HCT116 (cell line): Measurements from ENCODE around the gene CDK9. TPM values are rescaled to one million over a fixed set of nuclear protein-coding genes. Genes with fewer than 3 reads are reported as not detected.

ENCODE experiments used
- ATAC-seq: fragments of 200-7000 bp; cut with Tn5 transposase; 2 replicates; pipeline ENCODE4 v1.9.1; 2020; ENCODE audit warnings: mild to moderate bottlenecking, moderate library complexity
- BruUV-seq: library from RNA; stranded (reverse); fragments of 400-500 nt; replicated peaks from 2 replicates; lab custom pipeline; 2021; lab: Mats Ljungman, UMichigan
- CTCF ChIA-PET: fragments of 300-600 bp; sonication (Branson Sonifier 250); formaldehyde crosslinking; loops from one replicate; lab custom pipeline; 2021; ENCODE audit warnings: antibody characterized with exemption; lab: Charles Lee
- POLR2A ChIA-PET: fragments of 300-600, 350-600 bp; sonication (Branson Sonifier 250); formaldehyde crosslinking; loops from one replicate; lab custom pipeline; 2021; ENCODE audit warnings: antibody characterized with exemption; lab: Charles Lee
- RAD21 ChIA-PET, 2 experiments: fragments of 300-600 bp; sonication (Branson Sonifier 250); formaldehyde crosslinking; loops; one replicate each; lab custom pipeline; 2023; ENCODE audit warnings: low total read pairs in 2 of 2; ENCODE audit not compliant: uncharacterized antibody in 2 of 2, unreplicated experiment in 2 of 2, low non-redundant PET in 1 of 2; lab: Charles Lee
- DNase-seq: peaks from one replicate; pipeline ENCODE4 v3.0.0-alpha.2; 2010; ENCODE audit warnings: low read depth, low spot score
- H2AFZ ChIP-seq: fragments of 200-600 bp; shearing (Covaris generic), sonication (generic); 2 replicates; pipeline ENCODE4 v1.6.1; 2017; ENCODE audit warnings: low read depth, mixed run types, mixed read lengths, antibody characterized with exemption, low read length; ENCODE audit not compliant: poor library complexity, severe bottlenecking
- H3K27ac ChIP-seq: 2 replicates; pipeline ENCODE4 v1.5.1; 2012; ENCODE audit warnings: low read depth, low read length
- H3K27me3 ChIP-seq: fragments of 200-600 bp; sonication (generic); 2 replicates; pipeline ENCODE4 v1.6.1; 2016; ENCODE audit warnings: mixed run types, low read length, mixed read lengths; ENCODE audit not compliant: insufficient read depth
- H3K36me3 ChIP-seq, 2 experiments: fragments of 200-500 bp in 1 of 2; fragments of 200-600 bp in 1 of 2; sonication (Bioruptor generic) in 1 of 2; sonication (generic) in 1 of 2; 2 replicates each; pipeline versions ENCODE4 v1.5.1 to v1.6.1; 2014 to 2016; ENCODE audit warnings: low read length in 2 of 2, inconsistent platforms in 1 of 2, mixed read lengths in 1 of 2, mixed run types in 1 of 2; ENCODE audit not compliant: insufficient read depth in 2 of 2, control insufficient read depth in 1 of 2
- H3K4me1 ChIP-seq, 2 experiments: fragments of 200-600 bp in 1 of 2; sonication (generic) in 1 of 2; 2 replicates each; pipeline versions ENCODE4 v1.5.1 to v1.6.1; 2012 to 2017; ENCODE audit warnings: low read length in 2 of 2, inconsistent platforms in 1 of 2, mild to moderate bottlenecking in 1 of 2, mixed read lengths in 1 of 2, mixed run types in 1 of 2, moderate library complexity in 1 of 2; ENCODE audit not compliant: insufficient read depth in 2 of 2, control insufficient read depth in 1 of 2
- H3K4me2 ChIP-seq: fragments of 200-600 bp; sonication (generic); 2 replicates; pipeline ENCODE4 v1.6.1; 2017; ENCODE audit warnings: mixed run types, low read length, mixed read lengths
- H3K4me3 ChIP-seq, 2 experiments: fragments of 200-600 bp in 1 of 2; sonication (generic) in 1 of 2; replicated peaks in 1 of 2; 2 replicates each; pipeline ENCODE4 v1.5.1; 2011 to 2016; ENCODE audit warnings: low read length in 2 of 2, control low read depth in 1 of 2, low read depth in 1 of 2, mild to moderate bottlenecking in 1 of 2, mixed read lengths in 1 of 2, mixed run types in 1 of 2
- H3K79me2 ChIP-seq: fragments of 200-600 bp; sonication (generic); 2 replicates; pipeline ENCODE4 v1.6.1; 2017; ENCODE audit warnings: mild to moderate bottlenecking, mixed run types, low read length, moderate library complexity, mixed read lengths; ENCODE audit not compliant: insufficient read depth
- H3K9ac ChIP-seq: fragments of 200-600 bp; sonication (generic); 2 replicates; pipeline ENCODE4 v1.6.1; 2016; ENCODE audit warnings: low read length, mixed read lengths
- H3K9me2 ChIP-seq: fragments of 200-600 bp; sonication (generic), shearing (Covaris generic); 2 replicates; pipeline ENCODE4 v1.6.1; 2017; ENCODE audit warnings: mixed run types, mild to moderate bottlenecking, moderate library complexity; ENCODE audit not compliant: insufficient read depth
- H3K9me3 ChIP-seq, 2 experiments: fragments of 200-500 bp in 1 of 2; fragments of 200-600 bp in 1 of 2; sonication (Bioruptor generic) in 1 of 2; sonication (generic) in 1 of 2; 2 replicates each; pipeline ENCODE4 v1.6.1; 2014 to 2017; ENCODE audit warnings: low read length in 2 of 2, mixed read lengths in 2 of 2, inconsistent platforms in 1 of 2, low read depth in 1 of 2, mild to moderate bottlenecking in 1 of 2, mixed run types in 1 of 2, moderate library complexity in 1 of 2; ENCODE audit not compliant: control insufficient read depth in 1 of 2, insufficient read depth in 1 of 2
- H4K20me1 ChIP-seq: fragments of 200-600 bp; sonication (generic), shearing (Covaris generic); 2 replicates; pipeline ENCODE4 v1.6.1; 2017; ENCODE audit warnings: mixed run types, mild to moderate bottlenecking, moderate library complexity; ENCODE audit not compliant: insufficient read depth
- EZH2phosphoT487 ChIP-seq: fragments of 200-600 bp; IDR thresholded peaks from 2 replicates; pipeline ENCODE4 v1.6.1; 2018; ENCODE audit warnings: antibody characterized with exemption, borderline replicate concordance
- POLR2AphosphoS5 ChIP-seq: IDR thresholded peaks from 2 replicates; pipeline ENCODE4 v1.6.1; 2011; ENCODE audit warnings: mild to moderate bottlenecking, low read depth, low read length, moderate library complexity
- RAD21 ChIP-seq: IDR thresholded peaks from 2 replicates; pipeline ENCODE4 v1.6.1; 2012; ENCODE audit warnings: low read depth, mild to moderate bottlenecking
- SIN3A ChIP-seq: IDR thresholded peaks from 2 replicates; pipeline ENCODE4 v1.6.1; 2012; ENCODE audit warnings: low read depth
- TCF7L2 ChIP-seq: IDR thresholded peaks from 2 replicates; pipeline ENCODE4 v1.7.0; 2011; ENCODE audit warnings: borderline replicate concordance, inconsistent platforms; ENCODE audit not compliant: insufficient read depth, insufficient read length; ENCODE audit errors: extremely low read depth
- YY1 ChIP-seq: IDR thresholded peaks from 2 replicates; pipeline ENCODE4 v1.6.1; 2011; ENCODE audit warnings: low read length, low read depth, moderate library complexity, mild to moderate bottlenecking; ENCODE audit not compliant: insufficient replicate concordance; ENCODE audit errors: extremely low read depth
- ZFX ChIP-seq: fragments of 450-650 bp; IDR thresholded peaks from 2 replicates; pipeline ENCODE4 v1.6.1; 2017
- intact Hi-C: fragments of 100-400 bp; cut with micrococcal nuclease; formaldehyde crosslinking; loops from 2 replicates; pipeline ENCODE4 v1.10.0; 2022
- total RNA-seq: library from RNA; stranded (reverse); gene quantifications from one replicate; pipeline ENCODE4 v1.2.1, GENCODE V29; 2021; ENCODE audit not compliant: unreplicated experiment
- TF ChIP-seq, protein P1 (sequence below): IDR thresholded peaks from 2 replicates; pipeline ENCODE4 v1.6.1; 2012
- TF ChIP-seq, protein P2 (sequence below): IDR thresholded peaks from 2 replicates; pipeline ENCODE4 v1.6.1; 2011; ENCODE audit warnings: mild to moderate bottlenecking, low read length, moderate library complexity; ENCODE audit not compliant: insufficient replicate concordance; ENCODE audit errors: extremely low read depth
- TF ChIP-seq, protein P3 (sequence below): IDR thresholded peaks from 2 replicates; pipeline ENCODE4 v1.6.1; 2012; ENCODE audit warnings: low read depth

Gene CDK9
- total RNA-seq, 1 experiment from 2014 or later: 102 TPM

DNA sequence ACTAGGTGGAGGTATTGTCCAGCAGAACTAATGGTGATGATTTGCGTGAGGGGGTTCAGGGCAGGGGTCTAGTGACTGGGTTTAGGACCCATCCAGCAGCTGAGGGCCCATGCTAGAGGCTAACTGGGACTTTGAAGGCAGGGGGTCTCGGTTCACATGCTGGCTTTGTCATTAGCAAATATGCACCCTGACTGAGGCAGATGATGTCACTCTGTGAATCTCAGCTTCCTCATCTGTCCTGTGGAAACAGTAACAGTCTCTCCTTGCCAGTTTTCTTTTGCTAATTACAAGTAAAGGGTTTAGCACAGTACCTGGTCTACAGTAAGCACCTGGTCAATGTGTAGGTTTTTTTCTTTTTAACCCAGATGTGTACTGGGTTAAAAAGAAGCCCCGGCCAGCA, 12.6 kb upstream of the CDK9 start:
- Histone ChIP-seq H3K4me1 (peaks cover 13 to 21% of the 10 kb centered on the region in 2 experiments), H3K27ac (no peak overlapping the region), H3K9me3 (no peaks in the 10 kb centered on the region), H3K27me3 (no peaks in the 10 kb centered on the region), H3K4me3 (no peak overlapping the region), H4K20me1 (no peaks in the 10 kb centered on the region), H3K36me3 (no peaks in the 10 kb centered on the region), H2AFZ (no peak overlapping the region), H3K79me2 (no peaks in the 10 kb centered on the region), H3K4me2 (no peak overlapping the region), H3K9me2 (no peaks in the 10 kb centered on the region), H3K9ac (no peak overlapping the region)
- POLR2A ChIA-PET: no interaction called here
- CTCF ChIA-PET: no interaction called here
- intact Hi-C loops: no loop called here
- no peak for TF ChIP-seq ZFX
- no peak for TF ChIP-seq TCF7L2
- TF ChIP-seq, protein P1, sequence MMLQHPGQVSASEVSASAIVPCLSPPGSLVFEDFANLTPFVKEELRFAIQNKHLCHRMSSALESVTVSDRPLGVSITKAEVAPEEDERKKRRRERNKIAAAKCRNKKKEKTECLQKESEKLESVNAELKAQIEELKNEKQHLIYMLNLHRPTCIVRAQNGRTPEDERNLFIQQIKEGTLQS: no peak
- TF ChIP-seq YY1: no peak
- ATAC-seq: no peak
- BruUV-seq: no TSS peak
- no peak for DNase-seq
- RAD21 ChIA-PET: no interaction called here

DNA sequence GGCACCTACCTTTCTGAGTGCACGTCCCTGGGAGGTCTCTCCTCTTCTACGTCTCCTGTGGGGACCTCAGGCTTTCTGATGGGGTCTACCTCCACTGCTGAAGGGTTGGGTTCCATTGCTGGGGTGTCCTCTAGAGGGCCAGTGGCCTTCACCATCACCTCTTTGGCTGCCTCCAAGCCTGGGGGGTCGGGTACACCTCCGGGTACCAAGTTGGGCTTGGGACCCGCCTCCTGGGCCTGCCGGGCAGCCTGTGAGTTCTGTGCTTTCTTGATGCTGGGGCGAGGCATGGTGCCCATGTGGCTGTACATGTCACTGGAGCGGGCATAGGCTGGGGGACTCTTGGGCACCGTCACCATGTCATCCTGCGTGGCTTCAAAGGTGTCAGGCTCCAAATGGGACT, 11.9 kb upstream of the CDK9 start:
- intact Hi-C loops: no loop called here
- Histone ChIP-seq H4K20me1 (no peaks in the 10 kb centered on the region), H3K9me3 (no peaks in the 10 kb centered on the region), H3K36me3 (no peaks in the 10 kb centered on the region), H3K27me3 (no peaks in the 10 kb centered on the region), H2AFZ (no peak overlapping the region), H3K4me2 (no peak overlapping the region), H3K79me2 (no peaks in the 10 kb centered on the region), H3K9me2 (no peaks in the 10 kb centered on the region), H3K9ac (no peak overlapping the region), H3K27ac (no peak overlapping the region), H3K4me3 (no peak overlapping the region), H3K4me1 (peaks cover 13 to 21% of the 10 kb centered on the region in 2 experiments)
- ChIA-PET CTCF (no interaction called here), POLR2A (no interaction called here), RAD21 (no interaction called here)
- DNase-seq: no peak
- no TSS peak for BruUV-seq
- TF ChIP-seq, protein P2, sequence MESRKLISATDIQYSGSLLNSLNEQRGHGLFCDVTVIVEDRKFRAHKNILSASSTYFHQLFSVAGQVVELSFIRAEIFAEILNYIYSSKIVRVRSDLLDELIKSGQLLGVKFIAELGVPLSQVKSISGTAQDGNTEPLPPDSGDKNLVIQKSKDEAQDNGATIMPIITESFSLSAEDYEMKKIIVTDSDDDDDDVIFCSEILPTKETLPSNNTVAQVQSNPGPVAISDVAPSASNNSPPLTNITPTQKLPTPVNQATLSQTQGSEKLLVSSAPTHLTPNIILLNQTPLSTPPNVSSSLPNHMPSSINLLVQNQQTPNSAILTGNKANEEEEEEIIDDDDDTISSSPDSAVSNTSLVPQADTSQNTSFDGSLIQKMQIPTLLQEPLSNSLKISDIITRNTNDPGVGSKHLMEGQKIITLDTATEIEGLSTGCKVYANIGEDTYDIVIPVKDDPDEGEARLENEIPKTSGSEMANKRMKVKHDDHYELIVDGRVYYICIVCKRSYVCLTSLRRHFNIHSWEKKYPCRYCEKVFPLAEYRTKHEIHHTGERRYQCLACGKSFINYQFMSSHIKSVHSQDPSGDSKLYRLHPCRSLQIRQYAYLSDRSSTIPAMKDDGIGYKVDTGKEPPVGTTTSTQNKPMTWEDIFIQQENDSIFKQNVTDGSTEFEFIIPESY: no peak
- TF ChIP-seq SIN3A (no peak), RAD21 (no peak), EZH2phosphoT487 (no peak), POLR2AphosphoS5 (no peak), YY1 (no peak), TCF7L2 (no peak)
- TF ChIP-seq, protein P1: no peak
- TF ChIP-seq, protein P3, sequence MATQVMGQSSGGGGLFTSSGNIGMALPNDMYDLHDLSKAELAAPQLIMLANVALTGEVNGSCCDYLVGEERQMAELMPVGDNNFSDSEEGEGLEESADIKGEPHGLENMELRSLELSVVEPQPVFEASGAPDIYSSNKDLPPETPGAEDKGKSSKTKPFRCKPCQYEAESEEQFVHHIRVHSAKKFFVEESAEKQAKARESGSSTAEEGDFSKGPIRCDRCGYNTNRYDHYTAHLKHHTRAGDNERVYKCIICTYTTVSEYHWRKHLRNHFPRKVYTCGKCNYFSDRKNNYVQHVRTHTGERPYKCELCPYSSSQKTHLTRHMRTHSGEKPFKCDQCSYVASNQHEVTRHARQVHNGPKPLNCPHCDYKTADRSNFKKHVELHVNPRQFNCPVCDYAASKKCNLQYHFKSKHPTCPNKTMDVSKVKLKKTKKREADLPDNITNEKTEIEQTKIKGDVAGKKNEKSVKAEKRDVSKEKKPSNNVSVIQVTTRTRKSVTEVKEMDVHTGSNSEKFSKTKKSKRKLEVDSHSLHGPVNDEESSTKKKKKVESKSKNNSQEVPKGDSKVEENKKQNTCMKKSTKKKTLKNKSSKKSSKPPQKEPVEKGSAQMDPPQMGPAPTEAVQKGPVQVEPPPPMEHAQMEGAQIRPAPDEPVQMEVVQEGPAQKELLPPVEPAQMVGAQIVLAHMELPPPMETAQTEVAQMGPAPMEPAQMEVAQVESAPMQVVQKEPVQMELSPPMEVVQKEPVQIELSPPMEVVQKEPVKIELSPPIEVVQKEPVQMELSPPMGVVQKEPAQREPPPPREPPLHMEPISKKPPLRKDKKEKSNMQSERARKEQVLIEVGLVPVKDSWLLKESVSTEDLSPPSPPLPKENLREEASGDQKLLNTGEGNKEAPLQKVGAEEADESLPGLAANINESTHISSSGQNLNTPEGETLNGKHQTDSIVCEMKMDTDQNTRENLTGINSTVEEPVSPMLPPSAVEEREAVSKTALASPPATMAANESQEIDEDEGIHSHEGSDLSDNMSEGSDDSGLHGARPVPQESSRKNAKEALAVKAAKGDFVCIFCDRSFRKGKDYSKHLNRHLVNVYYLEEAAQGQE: no peak
- ATAC-seq: no peak
